K562 (cell line): ENCODE results near the gene EIF1. TPM values are rescaled to one million over a fixed set of nuclear protein-coding genes. Genes with fewer than 3 reads are reported as not detected.
A peak's percentile ranks its signal among the peaks of the same experiment; 100 is the strongest.

Experiments used
- CBFB ChIP-seq: sonication (generic); formaldehyde crosslinking; IDR thresholded peaks from 2 replicates; pipeline ENCODE4 v1.4.0; 2020; ENCODE audit warnings: mild to moderate bottlenecking, missing genetic modification reagents
- EP300 ChIP-seq: IDR thresholded peaks from 2 replicates; pipeline ENCODE4 v1.6.1; 2012; ENCODE audit warnings: low read length, improper control_type of control experiment
- EWSR1 ChIP-seq: fragments of 450-650 bp; IDR thresholded peaks from 2 replicates; pipeline ENCODE4 v1.6.1; 2018; ENCODE audit warnings: borderline replicate concordance, mild to moderate bottlenecking, low read depth, moderate library complexity; ENCODE audit not compliant: partially characterized antibody
- FOXA3 ChIP-seq, 2 experiments: fragments of 450-650 bp in 1 of 2; sonication (generic) in 1 of 2; formaldehyde crosslinking; IDR thresholded peaks in 1 of 2; conservative IDR thresholded peaks in 1 of 2; 2 replicates each; pipeline versions ENCODE4 v1.4.0 to v1.8.0; 2020 to 2022; ENCODE audit warnings: mild to moderate bottlenecking in 2 of 2, missing genetic modification reagents in 1 of 2
- GATAD2A ChIP-seq: fragments of 450-650 bp; IDR thresholded peaks from 2 replicates; pipeline ENCODE4 v1.6.1; 2017
- HDGF ChIP-seq: fragments of 450-650 bp; IDR thresholded peaks from 2 replicates; pipeline ENCODE4 v1.6.1; 2016
- KDM1A ChIP-seq, 2 experiments: fragments of 450-650 bp; IDR thresholded peaks; 2 replicates each; pipeline ENCODE4 v1.6.1; 2016; ENCODE audit warnings: mild to moderate bottlenecking in 2 of 2
- MYNN ChIP-seq, 2 experiments: sonication (generic); formaldehyde crosslinking in 1 of 2; IDR thresholded peaks; 2 replicates each; pipeline versions ENCODE4 v1.5.0 to v1.6.1; 2016 to 2020; ENCODE audit warnings: antibody characterized with exemption in 1 of 2, missing genetic modification reagents in 1 of 2
- PHB2 ChIP-seq: fragments of 450-650 bp; IDR thresholded peaks from 2 replicates; pipeline ENCODE4 v1.6.1; 2017; ENCODE audit warnings: low read depth
- POLR2G ChIP-seq: fragments of 200-400 bp; formaldehyde crosslinking; IDR thresholded peaks from 2 replicates; pipeline ENCODE4 v1.6.1; 2017; ENCODE audit warnings: low read depth, mild to moderate bottlenecking, antibody characterized with exemption, low read length, moderate library complexity
- SMARCA5 ChIP-seq: fragments of 450-650 bp; IDR thresholded peaks from 2 replicates; pipeline ENCODE4 v1.6.1; 2016
- SNIP1 ChIP-seq: fragments of 450-650 bp; IDR thresholded peaks from 2 replicates; pipeline ENCODE4 v1.7.1; 2017; ENCODE audit warnings: low read depth, mild to moderate bottlenecking
- TCF7L2 ChIP-seq: fragments of 150-350 bp; IDR thresholded peaks from 2 replicates; pipeline ENCODE4 v1.6.1; 2016; ENCODE audit warnings: low read depth, mild to moderate bottlenecking, low read length, moderate library complexity
- TEAD1 ChIP-seq, 2 experiments: fragments of 450-650 bp in 1 of 2; sonication (generic) in 1 of 2; formaldehyde crosslinking; IDR thresholded peaks; 2 replicates each; pipeline versions ENCODE4 v1.4.0 to v1.8.0; 2020 to 2022; ENCODE audit warnings: mild to moderate bottlenecking in 2 of 2, missing genetic modification reagents in 1 of 2
- XRCC5 ChIP-seq: fragments of 200-400 bp; formaldehyde crosslinking; IDR thresholded peaks from 2 replicates; pipeline ENCODE4 v1.6.1; 2017; ENCODE audit warnings: low read depth, mild to moderate bottlenecking, low read length
- ZNF124 ChIP-seq: sonication (generic); formaldehyde crosslinking; IDR thresholded peaks from 2 replicates; pipeline ENCODE4 v1.8.1; 2022; ENCODE audit warnings: missing genetic modification reagents
- ZNF282 ChIP-seq: sonication (generic); formaldehyde crosslinking; IDR thresholded peaks from 2 replicates; pipeline ENCODE4 v1.8.1; 2023; ENCODE audit warnings: missing genetic modification reagents
- ZNF436 ChIP-seq: fragments of 250-450, 450-650 bp; sonication (Bioruptor Pico); formaldehyde crosslinking; IDR thresholded peaks from 2 replicates; pipeline ENCODE4 v1.7.0; 2020; ENCODE audit warnings: mild to moderate bottlenecking
- polyA plus RNA-seq, 8 experiments: library from polyadenylated mRNA; depleted of rRNA in 4 of 8; stranded (reverse) in 5 of 8; unstranded in 3 of 8; fragments of >200 nt; fragmentation: Nextera tagmentation in 2 of 8; fragmentation: Illumina TruSeq in 1 of 8; extraction: Ambion mirVana in 2 of 8; extraction: Trizol in 1 of 8; gene quantifications; 2 replicates each; pipeline versions ENCODE4 v1.2.1 to v1.2.3, GENCODE V29; 2011 to 2014; ENCODE audit warnings: inconsistent platforms in 1 of 8, missing spikeins in 1 of 8
- total RNA-seq, 7 experiments: library from RNA; depleted of rRNA in 6 of 7; stranded (reverse); fragments of >200 nt in 6 of 7; fragmentation: Illumina TruSeq in 2 of 7; extraction: Trizol in 2 of 7; gene quantifications; 2 replicates each; pipeline versions ENCODE4 v1.2.1 to v1.2.3, GENCODE V29; 2011 to 2021; ENCODE audit warnings: low replicate concordance in 1 of 7
- TF ChIP-seq, protein P1 (sequence below): fragments of 450-650 bp; formaldehyde crosslinking; conservative IDR thresholded peaks from 2 replicates; pipeline ENCODE4 v1.4.0; 2022; ENCODE audit warnings: mild to moderate bottlenecking, missing genetic modification characterization
- TF ChIP-seq, protein P2 (sequence below): fragments of 150-350 bp; conservative IDR thresholded peaks from 2 replicates; pipeline ENCODE4 v1.6.1; 2014; ENCODE audit warnings: low read length
- TF ChIP-seq, protein P3 (sequence below): sonication (generic); formaldehyde crosslinking; IDR thresholded peaks from 2 replicates; pipeline ENCODE4 v1.4.0; 2020; ENCODE audit warnings: mild to moderate bottlenecking, missing genetic modification reagents
- TF ChIP-seq, protein P4 (sequence below): fragments of 250-450 bp; sonication (Bioruptor Pico); IDR thresholded peaks from 2 replicates; pipeline ENCODE4 v1.4.0; 2020; ENCODE audit warnings: borderline replicate concordance

The EIF1 gene
- total and polyA plus RNA-seq, 9 of the 15 experiments (the other 6 are each of a cell fraction or from before 2014, with no cell fraction given), result 67.0 to 1,204 (median 320) TPM

DNA sequence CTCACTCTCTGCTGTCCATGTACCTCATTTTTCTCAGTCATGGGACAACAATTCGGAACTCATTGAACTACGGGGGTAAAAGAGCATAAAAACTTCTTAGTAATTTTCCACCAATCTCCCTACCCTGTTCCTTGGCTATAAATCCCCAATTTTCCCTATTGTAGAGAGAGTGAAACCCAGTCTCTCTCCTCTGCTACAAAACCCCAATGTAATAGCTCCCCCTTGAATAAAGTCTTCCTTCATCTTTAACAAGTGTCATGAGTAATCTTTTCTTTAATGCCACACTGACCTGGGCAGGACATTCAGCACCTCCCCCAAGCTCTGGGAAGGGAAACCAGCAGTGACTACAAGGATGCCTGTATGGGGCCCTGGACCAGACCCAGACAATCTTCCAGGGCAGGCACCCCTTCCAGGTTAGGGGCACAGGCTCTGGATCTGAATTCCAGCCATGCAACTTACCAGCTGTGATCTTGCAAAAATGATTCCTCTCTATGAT lies 10.2 kb upstream of the EIF1 start (continued):
- TF ChIP-seq CBFB (CRISPR knock-in tag) (no peak), SMARCA5 (no peak), KDM1A (IDR thresholded peaks at IDR 0.05) (peak; percentile 52 to 56; a peak in 2 of 4 replicates), MYNN (IDR thresholded peaks at IDR 0.05) (peak; percentile 85), MYNN (CRISPR knock-in tag; IDR thresholded peaks at IDR 0.05) (no peak), FOXA3 (CRISPR knock-in tag; conservative IDR thresholded peaks at IDR 0.05 in 1 of 2, IDR thresholded peaks at IDR 0.05 in 1 of 2) (peak in 1 of 2 experiments; percentile 74; a peak in 2 of 4 replicates), EP300 (no peak), HDGF (no peak), ZNF282 (CRISPR knock-in tag) (no peak), XRCC5 (no peak), ZNF436 (CRISPR knock-in tag) (peak; percentile 99), TCF7L2 (no peak), PHB2 (no peak), ZNF124 (CRISPR knock-in tag) (no peak), TEAD1 (CRISPR knock-in tag; IDR thresholded peaks at IDR 0.05) (peak in 1 of 2 experiments; percentile 96; a peak in 2 of 4 replicates), POLR2G (peak; percentile 83), SNIP1 (no peak; the same call in 1 of the 2 replicates), GATAD2A (0 out of 2 replicates have a peak, but pooled peaks have one; percentile 56), EWSR1 (no peak)
- TF ChIP-seq, protein P1, sequence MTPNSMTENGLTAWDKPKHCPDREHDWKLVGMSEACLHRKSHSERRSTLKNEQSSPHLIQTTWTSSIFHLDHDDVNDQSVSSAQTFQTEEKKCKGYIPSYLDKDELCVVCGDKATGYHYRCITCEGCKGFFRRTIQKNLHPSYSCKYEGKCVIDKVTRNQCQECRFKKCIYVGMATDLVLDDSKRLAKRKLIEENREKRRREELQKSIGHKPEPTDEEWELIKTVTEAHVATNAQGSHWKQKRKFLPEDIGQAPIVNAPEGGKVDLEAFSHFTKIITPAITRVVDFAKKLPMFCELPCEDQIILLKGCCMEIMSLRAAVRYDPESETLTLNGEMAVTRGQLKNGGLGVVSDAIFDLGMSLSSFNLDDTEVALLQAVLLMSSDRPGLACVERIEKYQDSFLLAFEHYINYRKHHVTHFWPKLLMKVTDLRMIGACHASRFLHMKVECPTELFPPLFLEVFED (CRISPR knock-in tag), result peak; percentile 100
- TF ChIP-seq, protein P2, sequence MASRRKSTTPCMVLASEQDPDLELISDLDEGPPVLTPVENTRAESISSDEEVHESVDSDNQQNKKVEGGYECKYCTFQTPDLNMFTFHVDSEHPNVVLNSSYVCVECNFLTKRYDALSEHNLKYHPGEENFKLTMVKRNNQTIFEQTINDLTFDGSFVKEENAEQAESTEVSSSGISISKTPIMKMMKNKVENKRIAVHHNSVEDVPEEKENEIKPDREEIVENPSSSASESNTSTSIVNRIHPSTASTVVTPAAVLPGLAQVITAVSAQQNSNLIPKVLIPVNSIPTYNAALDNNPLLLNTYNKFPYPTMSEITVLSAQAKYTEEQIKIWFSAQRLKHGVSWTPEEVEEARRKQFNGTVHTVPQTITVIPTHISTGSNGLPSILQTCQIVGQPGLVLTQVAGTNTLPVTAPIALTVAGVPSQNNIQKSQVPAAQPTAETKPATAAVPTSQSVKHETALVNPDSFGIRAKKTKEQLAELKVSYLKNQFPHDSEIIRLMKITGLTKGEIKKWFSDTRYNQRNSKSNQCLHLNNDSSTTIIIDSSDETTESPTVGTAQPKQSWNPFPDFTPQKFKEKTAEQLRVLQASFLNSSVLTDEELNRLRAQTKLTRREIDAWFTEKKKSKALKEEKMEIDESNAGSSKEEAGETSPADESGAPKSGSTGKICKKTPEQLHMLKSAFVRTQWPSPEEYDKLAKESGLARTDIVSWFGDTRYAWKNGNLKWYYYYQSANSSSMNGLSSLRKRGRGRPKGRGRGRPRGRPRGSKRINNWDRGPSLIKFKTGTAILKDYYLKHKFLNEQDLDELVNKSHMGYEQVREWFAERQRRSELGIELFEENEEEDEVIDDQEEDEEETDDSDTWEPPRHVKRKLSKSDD, result 0 out of 2 replicates have a peak, but pooled peaks have one; percentile 67
- TF ChIP-seq, protein P3, sequence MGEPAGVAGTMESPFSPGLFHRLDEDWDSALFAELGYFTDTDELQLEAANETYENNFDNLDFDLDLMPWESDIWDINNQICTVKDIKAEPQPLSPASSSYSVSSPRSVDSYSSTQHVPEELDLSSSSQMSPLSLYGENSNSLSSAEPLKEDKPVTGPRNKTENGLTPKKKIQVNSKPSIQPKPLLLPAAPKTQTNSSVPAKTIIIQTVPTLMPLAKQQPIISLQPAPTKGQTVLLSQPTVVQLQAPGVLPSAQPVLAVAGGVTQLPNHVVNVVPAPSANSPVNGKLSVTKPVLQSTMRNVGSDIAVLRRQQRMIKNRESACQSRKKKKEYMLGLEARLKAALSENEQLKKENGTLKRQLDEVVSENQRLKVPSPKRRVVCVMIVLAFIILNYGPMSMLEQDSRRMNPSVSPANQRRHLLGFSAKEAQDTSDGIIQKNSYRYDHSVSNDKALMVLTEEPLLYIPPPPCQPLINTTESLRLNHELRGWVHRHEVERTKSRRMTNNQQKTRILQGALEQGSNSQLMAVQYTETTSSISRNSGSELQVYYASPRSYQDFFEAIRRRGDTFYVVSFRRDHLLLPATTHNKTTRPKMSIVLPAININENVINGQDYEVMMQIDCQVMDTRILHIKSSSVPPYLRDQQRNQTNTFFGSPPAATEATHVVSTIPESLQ (CRISPR knock-in tag), result no peak
- TF ChIP-seq, protein P4, sequence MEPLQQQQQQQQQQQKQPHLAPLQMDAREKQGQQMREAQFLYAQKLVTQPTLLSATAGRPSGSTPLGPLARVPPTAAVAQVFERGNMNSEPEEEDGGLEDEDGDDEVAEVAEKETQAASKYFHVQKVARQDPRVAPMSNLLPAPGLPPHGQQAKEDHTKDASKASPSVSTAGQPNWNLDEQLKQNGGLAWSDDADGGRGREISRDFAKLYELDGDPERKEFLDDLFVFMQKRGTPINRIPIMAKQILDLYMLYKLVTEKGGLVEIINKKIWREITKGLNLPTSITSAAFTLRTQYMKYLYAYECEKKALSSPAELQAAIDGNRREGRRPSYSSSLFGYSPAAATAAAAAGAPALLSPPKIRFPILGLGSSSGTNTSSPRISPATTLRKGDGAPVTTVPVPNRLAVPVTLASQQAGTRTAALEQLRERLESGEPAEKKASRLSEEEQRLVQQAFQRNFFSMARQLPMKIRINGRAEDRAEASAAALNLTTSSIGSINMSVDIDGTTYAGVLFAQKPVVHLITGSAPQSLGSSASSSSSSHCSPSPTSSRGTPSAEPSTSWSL (CRISPR knock-in tag), result 0 out of 2 replicates have a peak, but pooled peaks have one; percentile 17
